DND-41 (cell line): ENCODE results near the gene UGT1A1.

Source experiments
- ATAC-seq: fragments of 200-7000 bp; cut with Tn5 transposase; 3 replicates; pipeline ENCODE4 v1.9.1; 2021; ENCODE audit warnings: low read depth; ENCODE audit not compliant: insufficient read depth
- DNase-seq: peaks from one replicate; pipeline ENCODE4 v3.0.0-alpha.2; 2020
- H2AFZ ChIP-seq: 2 replicates; pipeline ENCODE4 v1.6.0; 2012; ENCODE audit warnings: low read depth, low read length
- H3K27ac ChIP-seq: 2 replicates; pipeline ENCODE4 v1.5.1; 2012; ENCODE audit warnings: low read length, inconsistent platforms
- H3K27me3 ChIP-seq: fragments of 200-600 bp; sonication (generic); 2 replicates; pipeline ENCODE4 v1.6.0; 2012; ENCODE audit warnings: low read length, mild to moderate bottlenecking, inconsistent platforms; ENCODE audit not compliant: insufficient read depth, poor library complexity
- H3K36me3 ChIP-seq: 2 replicates; pipeline ENCODE4 v1.5.1; 2012; ENCODE audit warnings: low read length, inconsistent platforms; ENCODE audit not compliant: insufficient read depth
- H3K4me1 ChIP-seq: 2 replicates; pipeline ENCODE4 v1.5.1; 2012; ENCODE audit warnings: mild to moderate bottlenecking, low read length; ENCODE audit not compliant: insufficient read depth
- H3K4me2 ChIP-seq: 2 replicates; pipeline ENCODE4 v1.6.0; 2012; ENCODE audit warnings: mild to moderate bottlenecking, moderate library complexity, low read length, inconsistent platforms; ENCODE audit not compliant: insufficient read depth
- H3K4me3 ChIP-seq, 2 experiments: fragments of 200-600 bp in 1 of 2; shearing (Covaris generic) in 1 of 2; 2 replicates each; pipeline ENCODE4 v1.5.1; 2012 to 2016; ENCODE audit warnings: inconsistent platforms in 2 of 2, low read length in 2 of 2, mild to moderate bottlenecking in 2 of 2, low read depth in 1 of 2, moderate library complexity in 1 of 2
- H3K79me2 ChIP-seq: 2 replicates; pipeline ENCODE4 v1.6.0; 2012; ENCODE audit warnings: low read length, inconsistent platforms; ENCODE audit not compliant: insufficient read depth
- H3K9ac ChIP-seq: 2 replicates; pipeline ENCODE4 v1.6.0; 2012; ENCODE audit warnings: low read depth, mild to moderate bottlenecking, inconsistent platforms, low read length, moderate library complexity
- H3K9me3 ChIP-seq: 2 replicates; pipeline ENCODE4 v1.5.1; 2012; ENCODE audit warnings: low read length, moderate library complexity, mild to moderate bottlenecking, inconsistent platforms; ENCODE audit not compliant: insufficient read depth, severe bottlenecking
- H4K20me1 ChIP-seq: 2 replicates; pipeline ENCODE4 v1.6.0; 2012; ENCODE audit warnings: low read length; ENCODE audit not compliant: insufficient read depth
- CTCF ChIP-seq: IDR thresholded peaks from 2 replicates; pipeline ENCODE4 v1.5.1; 2012; ENCODE audit warnings: borderline replicate concordance, low read length, moderate library complexity, mild to moderate bottlenecking; ENCODE audit not compliant: poor library complexity, severe bottlenecking; ENCODE audit errors: extremely low read depth
- EZH2 ChIP-seq: IDR thresholded peaks from 3 replicates; pipeline ENCODE4 v1.6.1; 2012; ENCODE audit warnings: borderline replicate concordance, low read depth, mild to moderate bottlenecking, moderate library complexity, low read length, inconsistent platforms; ENCODE audit not compliant: severe bottlenecking

The UGT1A1 gene

DNA sequence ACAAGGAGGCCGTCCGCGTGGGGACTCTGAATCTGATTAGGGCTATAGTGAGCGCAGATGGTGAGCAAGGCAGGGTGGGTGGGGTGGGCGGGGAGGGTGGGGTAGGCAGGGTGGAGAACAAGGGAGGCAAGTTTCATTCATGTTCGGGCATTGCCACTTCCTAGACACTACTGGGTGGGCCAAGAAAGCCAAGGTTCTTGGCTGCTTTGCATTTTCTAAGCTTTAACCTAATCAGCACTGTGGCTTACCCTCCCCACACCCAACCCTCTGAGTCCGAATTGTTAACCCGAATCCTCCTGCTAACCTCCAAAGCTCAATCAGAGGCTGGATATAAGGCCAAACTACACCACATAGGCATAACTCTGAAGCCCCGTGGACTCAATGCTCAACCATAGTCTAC is 36.2 kb downstream of the UGT1A1 start:
- H3K4me3 ChIP-seq: no peak overlapping the region
- no peak for DNase-seq
- H3K27me3 ChIP-seq: no peaks in the 10 kb centered on the region
- H3K9me3 ChIP-seq: no peaks in the 10 kb centered on the region
- H3K27ac ChIP-seq: no peak overlapping the region
- no peak overlapping the region for H2AFZ ChIP-seq
- no peaks in the 10 kb centered on the region for H3K4me1 ChIP-seq
- TF ChIP-seq CTCF (no peak), EZH2 (no peak)
- H3K4me2 ChIP-seq: no peak overlapping the region
- no peaks in the 10 kb centered on the region for H4K20me1 ChIP-seq
- ATAC-seq: no peak
- H3K79me2 ChIP-seq: no peaks in the 10 kb centered on the region
- no peaks in the 10 kb centered on the region for H3K36me3 ChIP-seq
- no peak overlapping the region for H3K9ac ChIP-seq

DNA sequence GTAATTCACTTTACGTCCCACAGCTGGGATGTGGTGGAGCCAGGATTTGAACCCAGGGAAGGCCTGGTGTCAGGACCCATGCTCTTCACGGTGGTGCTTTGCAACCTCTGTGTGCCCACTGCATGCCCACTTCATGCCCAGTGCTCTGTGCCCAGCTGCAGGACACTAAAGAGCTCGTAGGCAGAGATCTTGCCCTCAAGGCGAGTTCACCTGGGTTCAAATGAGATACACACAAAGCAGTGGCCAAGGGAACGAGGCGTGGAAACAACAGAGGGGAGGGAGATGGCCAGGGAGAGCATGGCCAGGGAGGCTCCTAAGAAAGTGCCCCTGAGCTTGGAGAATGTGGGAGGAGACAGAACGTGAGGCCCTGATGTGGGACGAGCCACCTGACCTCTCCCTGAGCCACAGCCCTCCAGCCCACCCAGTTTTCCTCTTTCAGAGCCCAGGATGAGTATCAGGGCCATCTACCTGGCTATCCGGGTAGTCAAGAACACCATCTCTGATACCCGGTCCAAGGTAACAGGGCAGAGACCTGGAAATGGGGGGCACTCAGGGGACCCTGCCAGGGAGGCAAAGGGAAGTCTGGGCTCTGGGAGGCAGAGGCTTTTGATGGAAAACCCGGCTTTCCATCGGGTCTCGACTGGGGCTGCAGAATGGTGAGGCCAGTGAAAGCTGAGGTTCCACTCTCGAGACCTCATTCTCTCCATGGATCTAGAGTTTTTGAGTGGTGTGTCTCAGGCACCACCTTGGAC is 38.4 kb downstream of the UGT1A1 start:
- Histone ChIP-seq H2AFZ (no peak overlapping the region), H4K20me1 (no peaks in the 10 kb centered on the region), H3K27ac (no peak overlapping the region), H3K9me3 (no peaks in the 10 kb centered on the region), H3K79me2 (no peaks in the 10 kb centered on the region), H3K27me3 (no peaks in the 10 kb centered on the region), H3K4me3 (no peak overlapping the region), H3K4me2 (no peak overlapping the region), H3K9ac (no peak overlapping the region), H3K36me3 (no peaks in the 10 kb centered on the region), H3K4me1 (no peaks in the 10 kb centered on the region)
- no peak for ATAC-seq
- TF ChIP-seq EZH2: no peak
- TF ChIP-seq CTCF: no peak
- DNase-seq: no peak

DNA sequence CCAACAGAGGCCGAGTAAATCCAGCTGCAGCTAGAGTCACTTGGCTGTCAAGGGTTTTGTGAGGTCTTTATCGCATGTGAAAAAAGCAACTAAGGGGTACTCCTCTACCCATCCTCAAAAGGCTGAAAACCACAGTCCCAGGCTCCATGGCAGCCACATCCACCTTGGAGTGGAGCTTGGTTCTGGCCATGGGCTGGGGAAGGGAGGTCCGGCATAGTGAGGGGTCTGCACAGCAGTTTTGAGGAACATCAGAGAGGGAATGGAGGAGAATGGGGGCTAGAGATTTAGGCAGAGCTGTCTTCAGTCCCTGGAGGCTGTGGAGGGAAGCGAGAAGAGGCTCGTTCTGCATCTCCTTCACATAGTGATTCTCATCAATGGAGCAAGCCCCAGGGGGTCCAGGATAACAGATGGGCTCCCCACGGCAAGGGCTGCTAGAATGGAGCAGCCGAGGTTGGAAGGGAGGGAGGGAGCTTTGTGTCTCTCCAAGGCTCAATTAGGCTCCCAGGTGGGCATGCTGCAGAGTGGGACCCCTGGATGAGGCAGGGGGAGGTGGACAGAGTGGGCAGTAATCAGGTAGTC is 39.1 kb downstream of the UGT1A1 start:
- Histone ChIP-seq H3K9me3 (no peaks in the 10 kb centered on the region), H4K20me1 (no peaks in the 10 kb centered on the region), H3K27me3 (no peaks in the 10 kb centered on the region), H3K4me1 (no peaks in the 10 kb centered on the region), H3K9ac (no peak overlapping the region), H3K27ac (no peak overlapping the region), H3K4me2 (no peak overlapping the region), H3K4me3 (no peak overlapping the region), H3K79me2 (no peaks in the 10 kb centered on the region), H2AFZ (no peak overlapping the region), H3K36me3 (no peaks in the 10 kb centered on the region)
- TF ChIP-seq EZH2 (no peak), CTCF (no peak)
- no peak for DNase-seq
- ATAC-seq: no peak
